Measurements from ENCODE around the gene SSR3.

SSR3 gene

GRCh38 chr3:156522673-156523072 lies 32.2 kb downstream of the SSR3 start:
- TF ChIP-seq CTCF (IDR thresholded peaks at IDR 0.05; ENCODE audit: control extremely low read depth, extremely low read depth, low read depth, missing control alignments) = no peak
- no peak for DNase-seq (ENCODE audit: extremely low spot score)
- CTCF ChIA-PET = interaction anchor here (10.1 kb wide), 1 partner anchor 14 kb away, joined by 82 read pairs; no protein-coding TSS in a partner anchor
- POLR2A ChIA-PET = no interaction called here

- TF ChIP-seq CTCF (IDR thresholded peaks at IDR 0.05; ENCODE audit: control extremely low read depth, extremely low read depth, low read depth, missing control alignments) = no peak
- POLR2A ChIA-PET = no interaction called here
- DNase-seq (ENCODE audit: extremely low spot score) = no peak
- CTCF ChIA-PET = interaction anchor here (0.7 to 10.1 kb wide), 10 partner anchors 11 to 618 kb away, joined by 3 to 82 read pairs (median 4); no protein-coding TSS in a partner anchor
Observed at GRCh38 chr3:156519758-156520162, 35.2 kb downstream of the SSR3 start.

GRCh38 chr3:156518726-156519125 lies 36.2 kb downstream of the SSR3 start:
- TF ChIP-seq CTCF (IDR thresholded peaks at IDR 0.05; ENCODE audit: control extremely low read depth, extremely low read depth, low read depth, missing control alignments) = no peak
- CTCF ChIA-PET = interaction anchor here (0.8 to 10.1 kb wide), 5 partner anchors 10 to 619 kb away, joined by 3 to 82 read pairs (median 5); no protein-coding TSS in a partner anchor
- no peak for DNase-seq (ENCODE audit: extremely low spot score)
- POLR2A ChIA-PET = no interaction called here

- POLR2A ChIA-PET = no interaction called here
- no peak for TF ChIP-seq CTCF (IDR thresholded peaks at IDR 0.05; ENCODE audit: control extremely low read depth, extremely low read depth, low read depth, missing control alignments)
Observed at GRCh38 chr3:156516961-156517360, 38.0 kb downstream of the SSR3 start.

GRCh38 chr3:156516284-156516683 lies 38.6 kb downstream of the SSR3 start:
- DNase-seq (ENCODE audit: extremely low spot score) = no peak
- POLR2A ChIA-PET = no interaction called here
- CTCF ChIA-PET = interaction anchor here (1.4 to 12.8 kb wide), 4 partner anchors 8 to 365 kb away, joined by 3 to 125 read pairs (median 42); no protein-coding TSS in a partner anchor
- no peak for TF ChIP-seq CTCF (IDR thresholded peaks at IDR 0.05; ENCODE audit: control extremely low read depth, extremely low read depth, low read depth, missing control alignments)

More at GRCh38 chr3:156516961-156517360, 38.0 kb downstream of the SSR3 start:
- DNase-seq (ENCODE audit: extremely low spot score) = no peak
- CTCF ChIA-PET = interaction anchor here (1.1 to 12.8 kb wide), 6 partner anchors 8 to 365 kb away, joined by 3 to 125 read pairs (median 4); no protein-coding TSS in a partner anchor

- no peak for TF ChIP-seq CTCF (IDR thresholded peaks at IDR 0.05; ENCODE audit: control extremely low read depth, extremely low read depth, low read depth, missing control alignments)
- POLR2A ChIA-PET = no interaction called here
- DNase-seq (ENCODE audit: extremely low spot score) = no peak
- CTCF ChIA-PET = interaction anchor here (0.6 to 12.8 kb wide), 4 partner anchors 12 to 362 kb away, joined by 3 to 125 read pairs (median 4); no protein-coding TSS in a partner anchor
Observed at GRCh38 chr3:156513619-156514018, 41.3 kb downstream of the SSR3 start.

All from GM10248 (cell line).